ENCODE measurements around the gene AMACR. TPM values are rescaled to one million over a fixed set of nuclear protein-coding genes. Genes with fewer than 3 reads are reported as not detected.

Gene AMACR
- total and polyA plus RNA-seq, 2 of the 13 experiments (the other 11 are each of a cell fraction or from before 2014, with no cell fraction given): 8.9 to 19.7 TPM

DNA sequence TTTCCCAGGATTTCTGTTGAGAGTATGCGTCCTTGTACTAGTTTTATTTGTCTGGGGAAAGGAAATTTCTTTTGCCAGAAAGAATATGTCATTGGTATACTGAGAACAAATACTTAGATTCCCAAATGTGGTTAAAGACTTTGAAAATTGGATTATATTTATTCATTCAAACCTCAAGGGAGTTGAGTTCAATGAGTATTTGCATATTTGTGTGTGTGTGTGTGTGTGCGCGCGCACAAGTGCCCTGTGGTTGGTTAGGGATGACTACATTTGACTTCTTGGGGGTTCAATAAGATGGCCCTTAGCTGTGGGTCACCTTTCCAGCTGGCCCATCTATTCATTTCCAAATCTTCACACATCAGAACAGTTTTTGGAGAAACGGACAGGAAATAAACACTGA, 66.8 kb downstream of the AMACR start (continued):
- TF ChIP-seq, protein P1, sequence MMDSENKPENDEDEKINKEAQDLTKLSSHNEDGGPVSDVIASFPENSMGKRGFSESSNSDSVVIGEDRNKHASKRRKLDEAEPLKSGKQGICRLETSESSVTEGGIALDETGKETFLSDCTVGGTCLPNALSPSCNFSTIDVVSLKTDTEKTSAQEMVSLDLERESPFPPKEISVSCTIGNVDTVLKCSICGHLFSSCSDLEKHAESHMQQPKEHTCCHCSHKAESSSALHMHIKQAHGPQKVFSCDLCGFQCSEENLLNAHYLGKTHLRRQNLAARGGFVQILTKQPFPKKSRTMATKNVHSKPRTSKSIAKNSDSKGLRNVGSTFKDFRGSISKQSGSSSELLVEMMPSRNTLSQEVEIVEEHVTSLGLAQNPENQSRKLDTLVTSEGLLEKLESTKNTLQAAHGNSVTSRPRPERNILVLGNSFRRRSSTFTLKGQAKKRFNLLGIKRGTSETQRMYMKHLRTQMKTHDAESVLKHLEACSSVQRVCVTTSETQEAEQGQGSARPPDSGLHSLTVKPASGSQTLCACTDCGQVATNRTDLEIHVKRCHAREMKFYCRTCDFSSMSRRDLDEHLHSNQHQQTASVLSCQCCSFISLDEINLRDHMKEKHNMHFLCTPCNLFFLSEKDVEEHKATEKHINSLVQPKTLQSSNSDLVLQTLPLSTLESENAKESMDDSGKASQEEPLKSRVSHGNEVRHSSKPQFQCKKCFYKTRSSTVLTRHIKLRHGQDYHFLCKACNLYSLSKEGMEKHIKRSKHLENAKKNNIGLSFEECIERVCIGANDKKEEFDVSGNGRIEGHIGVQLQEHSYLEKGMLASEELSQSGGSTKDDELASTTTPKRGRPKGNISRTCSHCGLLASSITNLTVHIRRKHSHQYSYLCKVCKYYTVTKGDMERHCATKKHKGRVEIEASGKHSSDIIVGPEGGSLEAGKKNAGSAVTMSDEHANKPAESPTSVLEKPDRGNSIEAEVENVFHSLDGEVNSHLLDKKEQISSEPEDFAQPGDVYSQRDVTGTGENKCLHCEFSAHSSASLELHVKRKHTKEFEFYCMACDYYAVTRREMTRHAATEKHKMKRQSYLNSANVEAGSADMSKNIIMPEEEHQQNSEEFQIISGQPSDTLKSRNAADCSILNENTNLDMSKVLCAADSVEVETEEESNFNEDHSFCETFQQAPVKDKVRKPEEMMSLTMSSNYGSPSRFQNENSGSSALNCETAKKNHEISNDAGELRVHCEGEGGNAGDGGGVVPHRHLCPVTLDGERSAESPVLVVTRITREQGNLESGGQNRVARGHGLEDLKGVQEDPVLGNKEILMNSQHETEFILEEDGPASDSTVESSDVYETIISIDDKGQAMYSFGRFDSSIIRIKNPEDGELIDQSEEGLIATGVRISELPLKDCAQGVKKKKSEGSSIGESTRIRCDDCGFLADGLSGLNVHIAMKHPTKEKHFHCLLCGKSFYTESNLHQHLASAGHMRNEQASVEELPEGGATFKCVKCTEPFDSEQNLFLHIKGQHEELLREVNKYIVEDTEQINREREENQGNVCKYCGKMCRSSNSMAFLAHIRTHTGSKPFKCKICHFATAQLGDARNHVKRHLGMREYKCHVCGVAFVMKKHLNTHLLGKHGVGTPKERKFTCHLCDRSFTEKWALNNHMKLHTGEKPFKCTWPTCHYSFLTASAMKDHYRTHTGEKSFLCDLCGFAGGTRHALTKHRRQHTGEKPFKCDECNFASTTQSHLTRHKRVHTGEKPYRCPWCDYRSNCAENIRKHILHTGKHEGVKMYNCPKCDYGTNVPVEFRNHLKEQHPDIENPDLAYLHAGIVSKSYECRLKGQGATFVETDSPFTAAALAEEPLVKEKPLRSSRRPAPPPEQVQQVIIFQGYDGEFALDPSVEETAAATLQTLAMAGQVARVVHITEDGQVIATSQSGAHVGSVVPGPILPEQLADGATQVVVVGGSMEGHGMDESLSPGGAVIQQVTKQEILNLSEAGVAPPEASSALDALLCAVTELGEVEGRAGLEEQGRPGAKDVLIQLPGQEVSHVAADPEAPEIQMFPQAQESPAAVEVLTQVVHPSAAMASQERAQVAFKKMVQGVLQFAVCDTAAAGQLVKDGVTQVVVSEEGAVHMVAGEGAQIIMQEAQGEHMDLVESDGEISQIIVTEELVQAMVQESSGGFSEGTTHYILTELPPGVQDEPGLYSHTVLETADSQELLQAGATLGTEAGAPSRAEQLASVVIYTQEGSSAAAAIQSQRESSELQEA (CRISPR knock-in tag; IDR thresholded peaks at IDR 0.05; ENCODE audit: not compliant biosample characterization): no peak
- TF ChIP-seq SKI (IDR thresholded peaks at IDR 0.05; ENCODE audit: partially characterized antibody) (no peak), SOX6 (IDR thresholded peaks at IDR 0.05) (no peak), SOX6 (CRISPR knock-in tag; IDR thresholded peaks at IDR 0.05) (no peak), NR2F1 (CRISPR knock-in tag; IDR thresholded peaks at IDR 0.05) (no peak), HNF4A (CRISPR knock-in tag; IDR thresholded peaks at IDR 0.05) (no peak), HMGA1 (CRISPR knock-in tag; conservative IDR thresholded peaks at IDR 0.05) (no peak), MYC (CRISPR knock-in tag; IDR thresholded peaks at IDR 0.05; ENCODE audit: borderline replicate concordance) (no peak), SP5 (CRISPR knock-in tag; IDR thresholded peaks at IDR 0.05; ENCODE audit: borderline replicate concordance, low read depth) (no peak), ZNF768 (CRISPR knock-in tag; IDR thresholded peaks at IDR 0.05) (no peak), ZNF552 (CRISPR knock-in tag; IDR thresholded peaks at IDR 0.05; ENCODE audit: borderline replicate concordance) (no peak)
- TF ChIP-seq, protein P2, sequence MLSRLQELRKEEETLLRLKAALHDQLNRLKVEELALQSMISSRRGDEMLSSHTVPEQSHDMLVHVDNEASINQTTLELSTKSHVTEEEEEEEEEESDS (CRISPR knock-in tag; IDR thresholded peaks at IDR 0.05; ENCODE audit: borderline replicate concordance): no peak
